C4-2B (cell line): ENCODE measurements around the gene GATAD2B.

Experiments
- H3K27ac ChIP-seq: fragments of 450-650 bp; 2 replicates; pipeline ENCODE4 v1.5.1; 2017
- CTCF ChIP-seq: fragments of 450-650 bp; conservative IDR thresholded peaks from 2 replicates; pipeline ENCODE4 v1.5.1; 2017; ENCODE audit warnings: mild to moderate bottlenecking
- ZFX ChIP-seq: fragments of 450-650 bp; IDR thresholded peaks from 2 replicates; pipeline ENCODE4 v1.6.1; 2017

The GATAD2B gene

DNA sequence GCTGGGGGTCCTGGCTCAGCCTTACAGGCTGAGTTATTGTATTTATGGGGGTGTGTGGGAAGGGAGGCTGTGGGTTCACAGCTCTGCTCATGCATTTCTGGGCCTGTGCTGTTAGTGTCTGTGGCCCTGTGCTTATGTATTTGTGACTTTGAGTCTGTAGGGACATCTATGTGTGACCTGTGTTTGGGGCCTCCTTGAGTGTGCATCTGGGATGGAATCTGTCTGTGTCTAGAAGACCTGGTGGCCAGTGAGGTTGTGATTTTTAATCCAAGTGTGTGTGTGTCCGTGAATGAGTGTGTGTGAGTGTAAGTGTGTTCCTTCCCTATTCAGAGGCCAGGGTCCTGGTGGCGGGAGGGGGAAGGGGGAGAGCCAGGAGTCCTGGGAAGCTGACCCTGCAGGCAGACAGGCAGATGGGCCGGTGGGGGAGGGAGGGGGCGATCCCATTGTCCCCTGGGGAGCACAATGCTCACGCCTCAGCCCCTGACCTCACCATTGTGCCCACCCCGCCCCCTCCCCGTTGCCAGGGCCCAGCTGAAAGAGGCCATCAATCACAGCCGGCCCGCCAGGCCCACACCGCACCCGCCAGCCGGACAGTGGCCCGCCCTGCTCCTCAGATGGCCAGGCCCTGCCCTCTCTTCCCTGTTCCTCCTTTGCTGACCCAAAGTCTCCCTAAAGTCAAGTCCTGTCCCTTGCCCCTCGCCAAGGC lies 128.0 kb downstream of the GATAD2B start:
- no peak for TF ChIP-seq CTCF
- TF ChIP-seq ZFX, result no peak
- H3K27ac ChIP-seq, result no peak overlapping the region

GRCh38 chr1:153793973-153794615 lies 128.7 kb downstream of the GATAD2B start:
- H3K27ac ChIP-seq, result no peak overlapping the region

GRCh38 chr1:153793261-153793972 lies 129.4 kb downstream of the GATAD2B start:
- H3K27ac ChIP-seq, result no peak overlapping the region
- TF ChIP-seq CTCF (no peak), ZFX (no peak)

More at GRCh38 chr1:153793973-153794615, 128.7 kb downstream of the GATAD2B start:
- TF ChIP-seq CTCF (no peak), ZFX (no peak)

DNA sequence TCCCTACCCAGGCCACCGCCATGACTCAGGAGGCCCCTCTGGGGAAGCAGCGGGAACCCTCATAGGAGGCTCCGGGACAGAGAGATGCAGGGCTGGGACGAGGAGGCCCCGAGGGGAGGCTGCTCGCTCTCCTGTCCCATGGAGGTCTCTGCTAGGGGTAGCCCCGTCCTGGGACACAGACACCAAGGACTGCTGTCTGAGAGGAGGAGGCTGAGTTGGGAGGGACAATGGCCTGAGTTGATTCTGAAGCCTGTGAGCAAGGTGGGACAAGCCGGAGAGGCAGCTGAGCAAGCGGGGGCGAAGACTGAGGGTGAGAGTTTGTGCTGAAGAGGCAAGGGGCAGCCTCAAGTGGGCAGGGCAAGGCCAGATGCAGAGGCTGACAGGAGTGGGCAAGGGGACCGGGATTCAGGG lies 130.1 kb downstream of the GATAD2B start:
- TF ChIP-seq ZFX, result no peak
- TF ChIP-seq CTCF, result no peak
- H3K27ac ChIP-seq, result no peak overlapping the region

DNA sequence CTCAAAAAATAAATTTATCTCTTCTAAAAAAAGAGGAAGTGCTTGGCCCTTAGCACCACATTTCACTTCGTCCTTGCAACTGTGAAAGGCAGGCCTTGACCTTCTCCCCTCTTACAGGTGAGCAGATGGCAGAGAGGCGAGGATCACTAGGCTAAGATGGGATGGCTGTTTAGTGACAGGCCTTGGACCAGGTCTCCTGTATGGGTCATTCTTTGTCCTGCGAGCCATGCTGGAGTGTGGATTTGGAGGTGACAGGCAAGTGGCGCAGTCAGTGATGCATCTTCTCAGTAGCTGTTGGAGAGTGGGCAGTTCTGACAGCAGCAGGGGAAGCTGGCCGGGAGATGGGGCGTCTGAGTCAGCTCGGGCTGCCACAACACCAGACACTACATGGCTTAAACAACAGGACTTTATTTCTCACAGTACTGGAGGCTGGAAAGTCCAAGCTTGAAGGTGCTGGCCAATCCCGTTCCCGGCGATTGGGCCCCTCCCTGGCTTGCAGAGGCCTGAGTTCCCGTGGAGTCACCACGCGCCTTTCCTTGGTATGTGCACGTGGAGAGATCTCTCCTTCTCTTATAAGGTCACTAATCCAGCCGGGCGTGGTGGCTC lies 131.0 kb downstream of the GATAD2B start:
- no peak overlapping the region for H3K27ac ChIP-seq
- TF ChIP-seq ZFX, result no peak
- TF ChIP-seq CTCF, result no peak

GRCh38 chr1:153790966-153791647 lies 131.7 kb downstream of the GATAD2B start:
- TF ChIP-seq CTCF (no peak), ZFX (no peak)
- no peak overlapping the region for H3K27ac ChIP-seq
